Activated CD4-positive, alpha-beta memory T cell treated with anti-CD3 and anti-CD28 coated beads, Interleukin-2, amount 10 ng/mL, durations not matched to agents 7 days and 5 days (primary cell): Measurements from ENCODE around the gene ARID1B. TPM values are rescaled to one million over a fixed set of nuclear protein-coding genes. Genes with fewer than 3 reads are reported as not detected.

Experiments
- CTCF ChIA-PET: fragments of 350-600 bp; sonication (Branson Sonifier 250); formaldehyde crosslinking; loops from one replicate; lab custom pipeline; 2021; ENCODE audit warnings: antibody characterized with exemption, inconsistent platforms; lab: Charles Lee
- POLR2A ChIA-PET: fragments of 350-600 bp; sonication (Branson Sonifier 250); formaldehyde crosslinking; loops from one replicate; lab custom pipeline; 2021; ENCODE audit warnings: antibody characterized with exemption; lab: Charles Lee
- DNase-seq: peaks from one replicate; pipeline ENCODE4 v3.0.0-alpha.2; 2020
- H3K27ac Mint-ChIP-seq: one replicate; pipeline ENCODE4 v1.8.0; 2021; ENCODE audit warnings: mild to moderate bottlenecking, mixed read lengths
- H3K27me3 Mint-ChIP-seq: one replicate; pipeline ENCODE4 v1.8.0; 2021; ENCODE audit warnings: mixed read lengths
- H3K36me3 Mint-ChIP-seq: one replicate; pipeline ENCODE4 v1.8.0; 2021; ENCODE audit warnings: low read depth, mixed read lengths
- H3K4me1 Mint-ChIP-seq: one replicate; pipeline ENCODE4 v1.8.0; 2021; ENCODE audit warnings: mixed read lengths
- H3K4me3 Mint-ChIP-seq: one replicate; pipeline ENCODE4 v1.8.0; 2021; ENCODE audit warnings: mild to moderate bottlenecking, mixed read lengths
- H3K9me3 Mint-ChIP-seq: one replicate; pipeline ENCODE4 v1.8.0; 2021; ENCODE audit warnings: mixed read lengths
- total RNA-seq, 2 experiments: library from RNA; stranded (reverse); gene quantifications; one replicate each; pipeline ENCODE4 v1.2.3, GENCODE V29; 2021

The ARID1B gene
- total RNA-seq, 2 experiments from 2014 or later, result 63.4 to 65.5 TPM

DNA sequence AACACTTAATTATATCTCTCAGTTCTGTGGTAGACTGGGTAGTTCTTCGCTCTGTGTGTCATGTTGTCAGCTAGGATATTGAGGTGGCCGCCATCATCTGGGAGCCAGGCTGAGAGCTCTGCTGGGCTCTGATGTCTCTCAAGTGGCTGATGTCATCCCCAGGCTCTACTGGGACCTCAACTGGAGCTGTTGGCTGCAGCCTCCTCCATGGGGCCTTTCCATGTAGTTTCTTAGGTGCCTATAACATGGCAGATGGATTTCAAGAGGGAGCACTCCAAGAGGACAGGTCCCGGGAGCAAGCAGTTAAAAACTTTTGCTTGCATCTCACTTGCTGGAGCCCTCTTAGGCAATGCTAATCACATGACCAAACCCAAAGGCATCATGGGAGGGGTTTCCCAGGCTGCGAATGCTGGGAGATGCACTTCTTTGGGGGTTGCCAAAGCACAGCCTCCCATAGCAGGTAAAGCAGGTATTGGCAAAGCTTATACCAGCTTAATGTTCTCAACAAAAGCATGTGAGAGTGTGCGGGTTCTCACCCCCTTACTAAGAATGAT lies 416.3 kb downstream of the ARID1B start:
- peaks cover 12% of the 10 kb centered on the region for H3K4me1 Mint-ChIP-seq
- CTCF ChIA-PET, result interaction anchor here (0.6 to 1.6 kb wide), 5 partner anchors 8 to 1677 kb away, joined by 3 to 5 read pairs (median 3); no protein-coding TSS in a partner anchor
- H3K4me3 Mint-ChIP-seq, result no peak overlapping the region
- H3K27ac Mint-ChIP-seq, result no peak overlapping the region
- no peaks in the 10 kb centered on the region for H3K27me3 Mint-ChIP-seq
- peaks cover 31% of the 10 kb centered on the region for H3K36me3 Mint-ChIP-seq
- POLR2A ChIA-PET, result no interaction called here
- no peak for DNase-seq
- no peaks in the 10 kb centered on the region for H3K9me3 Mint-ChIP-seq

DNA sequence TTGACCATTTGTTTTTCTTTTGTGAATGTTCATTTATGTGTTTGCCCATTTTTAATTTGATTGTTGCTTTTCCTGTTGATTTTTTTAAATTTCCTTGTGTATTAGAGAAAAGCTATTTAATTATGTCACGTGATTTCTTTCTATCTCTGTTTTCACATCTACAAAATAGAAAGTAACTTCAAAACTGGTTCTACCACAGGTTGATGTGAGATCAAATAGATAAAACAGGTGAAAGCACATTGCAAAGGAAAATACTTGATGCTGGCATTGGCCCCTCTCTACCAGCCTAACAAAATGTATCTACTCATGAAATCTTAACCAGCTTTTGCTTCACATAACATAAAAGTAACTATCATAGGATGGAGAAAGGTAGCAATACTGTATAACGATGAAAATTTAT lies 416.9 kb downstream of the ARID1B start:
- no peaks in the 10 kb centered on the region for H3K27me3 Mint-ChIP-seq
- CTCF ChIA-PET, result interaction anchor here (1.1 to 1.6 kb wide), 4 partner anchors 8 to 82 kb away, joined by 3 to 5 read pairs (median 4); no protein-coding TSS in a partner anchor
- H3K36me3 Mint-ChIP-seq, result peaks cover 31% of the 10 kb centered on the region
- DNase-seq, result no peak
- no peaks in the 10 kb centered on the region for H3K9me3 Mint-ChIP-seq
- H3K27ac Mint-ChIP-seq, result no peak overlapping the region
- H3K4me3 Mint-ChIP-seq, result no peak overlapping the region
- POLR2A ChIA-PET, result no interaction called here
- peaks cover 12% of the 10 kb centered on the region for H3K4me1 Mint-ChIP-seq

DNA sequence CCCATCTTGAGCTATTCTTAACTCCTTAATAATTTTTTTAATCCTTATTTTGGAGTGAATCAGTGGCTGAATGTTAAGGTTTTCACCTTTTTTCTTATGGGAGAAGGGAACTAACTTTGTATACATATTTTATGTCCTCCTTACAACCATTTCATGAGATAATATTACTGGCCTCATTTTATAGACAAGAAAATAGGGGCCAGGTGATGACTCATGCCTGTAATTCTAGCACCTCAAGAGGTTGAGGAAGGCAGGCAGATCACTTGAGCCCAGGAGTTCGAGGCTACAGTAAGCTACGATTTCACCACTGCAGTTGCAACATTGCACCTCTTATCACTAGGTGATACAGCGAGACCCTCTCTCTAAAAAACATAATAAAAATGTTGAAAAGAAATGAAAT lies 417.5 kb downstream of the ARID1B start:
- Mint-ChIP-seq H3K4me3 (no peak overlapping the region), H3K9me3 (no peaks in the 10 kb centered on the region), H3K36me3 (peaks cover 29% of the 10 kb centered on the region), H3K27me3 (no peaks in the 10 kb centered on the region), H3K4me1 (peaks cover 12% of the 10 kb centered on the region), H3K27ac (no peak overlapping the region)
- DNase-seq, result no peak
- ChIA-PET CTCF (interaction anchor here (0.6 to 1.6 kb wide), 4 partner anchors 9 to 81 kb away, joined by 3 to 5 read pairs (median 4); no protein-coding TSS in a partner anchor), POLR2A (no interaction called here)

DNA sequence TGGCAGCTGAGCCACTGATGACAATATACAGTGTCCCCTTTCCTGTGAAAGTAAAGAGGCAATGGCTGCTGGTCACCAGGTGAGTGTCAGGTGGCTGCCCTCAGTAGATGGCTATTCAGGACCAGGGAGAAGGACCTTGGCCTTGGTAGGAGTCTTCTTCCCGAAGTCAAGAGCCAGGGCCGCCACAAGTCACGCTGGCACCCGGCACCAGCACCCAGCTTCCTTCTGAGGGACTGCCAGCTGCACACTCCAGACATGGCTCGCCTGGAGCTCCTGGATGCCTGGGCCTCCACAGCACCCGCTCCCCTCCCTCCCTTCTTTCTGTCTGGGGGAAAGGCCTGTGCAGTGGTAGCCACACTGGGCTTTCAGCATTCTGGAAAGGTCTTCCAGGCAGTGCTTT lies 419.2 kb downstream of the ARID1B start:
- no peak overlapping the region for H3K27ac Mint-ChIP-seq

DNA sequence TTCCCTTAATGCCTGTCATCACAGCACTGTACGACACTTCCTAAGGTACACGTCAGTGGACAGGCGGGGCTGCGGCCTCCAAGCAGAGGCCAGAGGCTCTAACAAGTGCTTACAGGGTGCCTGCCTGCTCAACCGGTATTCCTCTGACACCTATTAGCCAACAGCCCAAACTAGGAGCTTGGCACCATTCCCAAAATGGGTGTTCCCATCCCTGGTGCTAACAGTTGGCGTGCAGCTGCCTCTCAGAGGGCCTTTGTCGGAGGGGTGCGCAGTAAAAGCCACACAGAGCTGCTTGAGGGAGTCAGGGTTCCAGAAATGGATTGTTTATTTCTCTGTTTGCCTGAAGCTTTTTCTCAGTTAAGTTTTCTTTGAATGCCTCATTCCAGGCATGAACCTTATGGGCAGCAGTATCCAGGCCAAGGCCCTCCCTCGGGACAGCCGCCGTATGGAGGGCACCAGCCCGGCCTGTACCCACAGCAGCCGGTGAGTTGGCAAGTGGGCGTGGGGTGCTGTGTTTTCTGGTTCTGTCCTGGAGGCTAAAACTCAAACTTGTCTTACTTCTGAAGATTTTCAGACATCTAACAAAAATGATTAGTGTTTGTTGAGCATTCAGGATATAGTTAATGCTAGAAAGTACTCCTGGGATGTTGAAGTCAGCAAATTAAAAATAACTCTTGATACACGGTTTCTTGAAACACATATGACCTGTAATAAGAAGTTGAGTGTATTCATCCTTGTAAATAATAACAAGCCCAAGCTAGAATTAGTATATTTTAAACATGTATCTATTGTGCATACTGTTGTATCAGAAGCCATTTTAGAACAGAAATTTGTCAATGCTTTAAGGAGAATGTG lies 421.5 kb downstream of the ARID1B start:
- Mint-ChIP-seq H3K4me3 (no peak overlapping the region), H3K9me3 (no peaks in the 10 kb centered on the region), H3K4me1 (peaks cover 10% of the 10 kb centered on the region), H3K27me3 (no peaks in the 10 kb centered on the region), H3K36me3 (peaks cover 23% of the 10 kb centered on the region), H3K27ac (no peak overlapping the region)
- DNase-seq, result no peak
- CTCF ChIA-PET, result interaction anchor here (1.2 to 1.9 kb wide), 3 partner anchors 11 to 77 kb away, joined by 3 to 5 read pairs (median 3); no protein-coding TSS in a partner anchor
- POLR2A ChIA-PET, result no interaction called here

More for the DNA sequence above, 419.2 kb downstream of the ARID1B start:
- ChIA-PET POLR2A (no interaction called here), CTCF (no interaction called here)
- H3K9me3 Mint-ChIP-seq, result no peaks in the 10 kb centered on the region
- H3K4me3 Mint-ChIP-seq, result no peak overlapping the region
- peaks cover 18% of the 10 kb centered on the region for H3K36me3 Mint-ChIP-seq
- H3K27me3 Mint-ChIP-seq, result no peaks in the 10 kb centered on the region
- no peak for DNase-seq
- H3K4me1 Mint-ChIP-seq, result peaks cover 12% of the 10 kb centered on the region

DNA sequence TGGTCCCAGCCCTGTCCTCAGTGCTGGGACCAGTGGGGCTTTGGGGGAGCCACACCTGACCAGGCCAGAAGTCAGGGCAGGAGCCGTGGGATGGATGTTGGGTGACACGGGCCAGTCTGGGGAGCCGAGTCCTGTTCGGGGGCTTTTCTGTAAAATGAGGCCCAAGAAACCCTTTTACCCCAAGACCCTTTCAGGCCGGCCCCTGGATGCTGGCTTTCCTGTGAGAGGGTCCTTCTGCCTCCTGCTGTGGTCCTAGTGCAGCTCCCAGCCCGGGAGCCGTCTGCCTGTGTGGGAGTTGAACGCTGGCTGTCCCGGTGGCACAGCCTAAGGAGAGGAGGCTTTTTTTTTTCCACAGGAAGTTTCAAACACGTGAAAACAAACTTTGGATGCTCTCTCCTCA lies 422.9 kb downstream of the ARID1B start:
- Mint-ChIP-seq H3K27me3 (no peaks in the 10 kb centered on the region), H3K9me3 (no peaks in the 10 kb centered on the region), H3K36me3 (peaks cover 27% of the 10 kb centered on the region), H3K4me3 (no peak overlapping the region), H3K27ac (no peak overlapping the region), H3K4me1 (peaks cover 4% of the 10 kb centered on the region)
- ChIA-PET POLR2A (no interaction called here), CTCF (no interaction called here)
- no peak for DNase-seq

DNA sequence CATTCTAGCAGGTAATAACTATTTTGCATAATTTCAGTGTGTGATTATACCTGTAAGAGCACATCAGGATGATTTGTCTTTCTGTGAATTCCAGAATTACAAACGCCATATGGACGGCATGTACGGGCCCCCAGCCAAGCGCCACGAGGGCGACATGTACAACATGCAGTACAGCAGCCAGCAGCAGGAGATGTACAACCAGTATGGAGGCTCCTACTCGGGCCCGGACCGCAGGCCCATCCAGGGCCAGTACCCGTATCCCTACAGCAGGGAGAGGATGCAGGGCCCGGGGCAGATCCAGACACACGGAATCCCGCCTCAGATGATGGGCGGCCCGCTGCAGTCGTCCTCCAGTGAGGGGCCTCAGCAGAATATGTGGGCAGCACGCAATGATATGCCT lies 423.4 kb downstream of the ARID1B start:
- Mint-ChIP-seq H3K27ac (no peak overlapping the region), H3K4me1 (peaks cover 2% of the 10 kb centered on the region), H3K36me3 (peaks cover 26% of the 10 kb centered on the region), H3K9me3 (no peaks in the 10 kb centered on the region), H3K27me3 (no peaks in the 10 kb centered on the region), H3K4me3 (no peak overlapping the region)
- no peak for DNase-seq
- POLR2A ChIA-PET, result no interaction called here
- CTCF ChIA-PET, result no interaction called here

DNA sequence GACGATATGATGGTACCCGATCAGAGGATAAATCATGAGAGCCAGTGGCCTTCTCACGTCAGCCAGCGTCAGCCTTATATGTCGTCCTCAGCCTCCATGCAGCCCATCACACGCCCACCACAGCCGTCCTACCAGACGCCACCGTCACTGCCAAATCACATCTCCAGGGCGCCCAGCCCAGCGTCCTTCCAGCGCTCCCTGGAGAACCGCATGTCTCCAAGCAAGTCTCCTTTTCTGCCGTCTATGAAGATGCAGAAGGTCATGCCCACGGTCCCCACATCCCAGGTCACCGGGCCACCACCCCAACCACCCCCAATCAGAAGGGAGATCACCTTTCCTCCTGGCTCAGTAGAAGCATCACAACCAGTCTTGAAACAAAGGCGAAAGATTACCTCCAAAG lies 423.9 kb downstream of the ARID1B start:
- ChIA-PET CTCF (no interaction called here), POLR2A (no interaction called here)
- Mint-ChIP-seq H3K27ac (no peak overlapping the region), H3K4me1 (peaks cover 2% of the 10 kb centered on the region), H3K27me3 (no peaks in the 10 kb centered on the region), H3K36me3 (peaks cover 30% of the 10 kb centered on the region), H3K9me3 (no peaks in the 10 kb centered on the region), H3K4me3 (no peak overlapping the region)
- no peak for DNase-seq

DNA sequence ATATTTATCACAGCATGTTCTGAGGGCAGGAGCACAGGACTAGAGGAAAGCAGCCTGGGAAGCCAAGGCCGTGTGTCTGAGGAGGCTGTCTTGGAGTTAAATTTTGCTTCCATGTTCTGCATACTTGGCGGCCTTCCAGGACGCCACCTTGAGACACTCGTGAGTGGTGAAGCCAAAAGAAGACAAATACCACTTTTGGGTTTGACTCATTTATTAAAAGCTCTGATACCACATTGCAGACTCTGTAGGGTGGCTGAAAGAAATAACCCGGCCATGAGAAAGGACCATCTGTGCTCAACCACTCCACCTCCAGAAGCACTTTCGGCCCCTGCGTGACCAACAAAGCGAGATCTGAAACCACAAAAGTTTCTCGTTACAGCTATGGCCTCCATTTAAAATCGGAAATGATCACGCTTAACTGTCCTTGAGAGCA lies 426.1 kb downstream of the ARID1B start:
- POLR2A ChIA-PET, result no interaction called here
- Mint-ChIP-seq H3K27ac (no peak overlapping the region), H3K36me3 (peaks cover 34% of the 10 kb centered on the region), H3K4me1 (no peaks in the 10 kb centered on the region), H3K27me3 (no peaks in the 10 kb centered on the region), H3K9me3 (no peaks in the 10 kb centered on the region), H3K4me3 (no peak overlapping the region)
- no peak for DNase-seq
- CTCF ChIA-PET, result interaction anchor here (1.0 kb wide), 1 partner anchor 19 kb away, joined by 4 read pairs; no protein-coding TSS in a partner anchor

DNA sequence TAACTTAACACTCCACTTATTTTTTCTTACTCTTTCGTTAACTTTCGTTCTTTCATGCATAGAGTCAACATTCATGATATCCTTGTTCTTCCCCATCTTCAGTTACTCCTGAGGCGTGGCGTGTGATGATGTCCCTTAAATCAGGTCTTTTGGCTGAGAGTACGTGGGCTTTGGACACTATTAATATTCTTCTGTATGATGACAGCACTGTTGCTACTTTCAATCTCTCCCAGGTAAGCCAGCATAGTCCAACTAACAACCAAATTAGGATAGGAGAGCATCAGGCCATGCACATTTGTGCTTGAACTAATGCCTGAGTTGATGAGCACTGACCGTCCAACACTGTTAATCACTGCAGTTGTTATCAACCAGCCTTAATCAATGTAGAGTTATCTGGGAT lies 426.6 kb downstream of the ARID1B start:
- no peaks in the 10 kb centered on the region for H3K27me3 Mint-ChIP-seq
- no peak overlapping the region for H3K4me3 Mint-ChIP-seq
- no peak overlapping the region for H3K27ac Mint-ChIP-seq
- ChIA-PET POLR2A (no interaction called here), CTCF (no interaction called here)
- H3K9me3 Mint-ChIP-seq, result no peaks in the 10 kb centered on the region
- H3K4me1 Mint-ChIP-seq, result no peaks in the 10 kb centered on the region
- DNase-seq, result no peak
- peaks cover 34% of the 10 kb centered on the region for H3K36me3 Mint-ChIP-seq

DNA sequence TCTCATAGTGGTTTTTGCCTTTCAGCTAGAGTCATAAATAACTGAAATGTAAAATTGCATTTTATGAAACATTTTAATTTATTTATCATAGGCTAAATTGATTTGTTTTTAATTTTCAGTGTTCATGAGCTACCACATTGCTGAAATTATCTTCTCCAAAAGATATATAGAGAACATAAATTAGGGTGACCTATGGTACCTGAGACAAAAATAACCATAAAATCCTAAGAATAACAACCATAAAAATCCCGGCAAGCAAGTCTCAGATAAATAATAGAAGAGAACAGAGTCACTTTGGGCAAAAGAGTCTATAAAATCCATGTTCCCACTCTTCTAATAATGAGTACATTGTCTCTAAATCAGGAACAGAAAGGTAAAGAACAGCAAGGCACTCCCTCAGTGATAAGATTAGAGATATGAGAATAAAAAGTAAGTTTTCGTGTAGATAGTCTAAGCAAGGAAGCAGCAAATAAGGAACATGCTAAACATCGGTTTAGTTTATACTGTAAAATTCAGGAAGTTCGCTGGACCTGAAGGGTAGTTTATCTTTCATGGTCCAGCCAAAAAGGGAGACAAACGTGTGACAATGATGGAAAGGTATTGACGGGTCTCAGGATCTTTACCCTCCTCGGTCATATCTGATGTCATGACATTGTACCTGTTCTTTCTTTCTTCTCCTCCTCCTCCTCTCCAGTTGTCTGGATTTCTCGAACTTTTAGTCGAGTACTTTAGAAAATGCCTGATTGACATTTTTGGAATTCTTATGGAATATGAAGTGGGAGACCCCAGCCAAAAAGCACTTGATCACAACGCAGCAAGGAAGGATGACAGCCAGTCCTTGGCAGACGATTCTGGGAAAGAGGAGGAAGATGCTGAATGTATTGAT lies 428.5 kb downstream of the ARID1B start:
- H3K4me1 Mint-ChIP-seq, result no peaks in the 10 kb centered on the region
- DNase-seq, result no peak
- ChIA-PET CTCF (no interaction called here), POLR2A (no interaction called here)
- peaks cover 34% of the 10 kb centered on the region for H3K36me3 Mint-ChIP-seq
- H3K4me3 Mint-ChIP-seq, result no peak overlapping the region
- H3K9me3 Mint-ChIP-seq, result no peaks in the 10 kb centered on the region
- H3K27me3 Mint-ChIP-seq, result no peaks in the 10 kb centered on the region
- no peak overlapping the region for H3K27ac Mint-ChIP-seq

DNA sequence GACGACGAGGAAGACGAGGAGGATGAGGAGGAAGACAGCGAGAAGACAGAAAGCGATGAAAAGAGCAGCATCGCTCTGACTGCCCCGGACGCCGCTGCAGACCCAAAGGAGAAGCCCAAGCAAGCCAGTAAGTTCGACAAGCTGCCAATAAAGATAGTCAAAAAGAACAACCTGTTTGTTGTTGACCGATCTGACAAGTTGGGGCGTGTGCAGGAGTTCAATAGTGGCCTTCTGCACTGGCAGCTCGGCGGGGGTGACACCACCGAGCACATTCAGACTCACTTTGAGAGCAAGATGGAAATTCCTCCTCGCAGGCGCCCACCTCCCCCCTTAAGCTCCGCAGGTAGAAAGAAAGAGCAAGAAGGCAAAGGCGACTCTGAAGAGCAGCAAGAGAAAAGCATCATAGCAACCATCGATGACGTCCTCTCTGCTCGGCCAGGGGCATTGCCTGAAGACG lies 429.2 kb downstream of the ARID1B start:
- no peak overlapping the region for H3K4me3 Mint-ChIP-seq
- CTCF ChIA-PET, result no interaction called here
- no peak for DNase-seq
- peaks cover 28% of the 10 kb centered on the region for H3K36me3 Mint-ChIP-seq
- no peaks in the 10 kb centered on the region for H3K4me1 Mint-ChIP-seq
- POLR2A ChIA-PET, result no interaction called here
- no peaks in the 10 kb centered on the region for H3K9me3 Mint-ChIP-seq
- H3K27ac Mint-ChIP-seq, result no peak overlapping the region
- no peaks in the 10 kb centered on the region for H3K27me3 Mint-ChIP-seq
